GM19238 (cell line): ENCODE results near the gene PSD.
"Not testable (repeated sequence)": the region's sequence is repeated elsewhere in the genome, so short reads cannot be mapped to it uniquely, and the experiment has no call there.

Source experiments
- DNase-seq: peaks from one replicate; pipeline ENCODE4 v3.0.0; 2011; ENCODE audit warnings: low spot score; ENCODE audit not compliant: insufficient read length

The PSD gene

DNA sequence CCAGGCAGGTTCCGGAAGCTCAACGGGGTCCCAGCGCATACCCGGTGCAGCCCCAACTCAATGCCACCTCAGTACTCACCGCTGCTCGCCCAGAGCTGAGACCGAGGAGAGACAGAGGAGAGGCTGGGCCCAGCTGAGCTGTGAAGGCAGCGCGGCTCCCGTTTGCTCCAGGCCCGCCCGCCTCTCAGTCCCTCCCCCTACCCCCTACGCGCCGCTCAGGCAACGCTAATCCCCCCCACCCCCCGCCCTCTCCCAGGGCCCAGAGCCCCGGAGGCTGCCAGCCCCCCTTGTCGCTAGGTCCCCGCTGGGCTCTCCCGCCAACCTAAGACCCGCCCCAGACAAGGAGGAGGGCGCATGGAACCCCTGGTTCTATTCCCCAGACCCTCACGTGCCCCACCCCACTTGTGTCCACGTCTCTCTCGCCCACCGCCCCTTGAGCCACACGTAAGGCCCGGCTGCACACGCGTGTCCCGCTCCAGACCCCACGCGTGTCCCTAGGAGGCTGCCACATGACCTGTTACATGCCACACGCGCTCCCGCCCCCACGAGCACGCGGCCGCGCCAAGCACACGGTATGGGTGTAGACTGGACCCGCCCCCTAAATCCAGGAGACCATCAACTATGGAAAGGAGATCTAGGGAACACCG, at the start of gene PSD:
Gene PSD, minus strand, starts transcription at position 164 of the 647 bp plus-strand sequence. CDS start 1,747 bp downstream, outside the sequence.
- no peak for DNase-seq

DNA sequence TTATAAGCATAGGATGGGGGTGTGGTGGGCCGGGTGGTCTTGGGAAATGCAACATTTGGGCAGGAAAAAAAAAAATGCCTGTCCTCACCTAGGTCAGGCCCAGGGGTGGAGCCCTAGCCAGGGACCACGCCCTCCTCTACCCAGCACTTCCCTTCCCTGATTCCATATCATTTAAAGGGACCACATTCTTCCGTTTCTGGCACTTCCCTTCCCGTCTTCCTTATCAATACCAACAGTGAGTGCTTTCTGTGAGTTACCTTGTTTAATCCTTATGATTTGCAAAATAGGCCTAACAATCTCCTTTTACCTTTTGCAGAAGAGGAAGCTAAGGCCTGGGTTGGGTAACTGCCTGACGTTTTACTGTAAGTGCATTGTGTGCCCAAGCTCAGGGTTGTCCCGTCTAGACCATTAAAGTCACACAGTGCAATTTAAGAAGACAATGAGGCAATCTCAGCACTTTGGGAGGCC, 49.4 kb upstream of the PSD start:
- DNase-seq = no peak

DNA sequence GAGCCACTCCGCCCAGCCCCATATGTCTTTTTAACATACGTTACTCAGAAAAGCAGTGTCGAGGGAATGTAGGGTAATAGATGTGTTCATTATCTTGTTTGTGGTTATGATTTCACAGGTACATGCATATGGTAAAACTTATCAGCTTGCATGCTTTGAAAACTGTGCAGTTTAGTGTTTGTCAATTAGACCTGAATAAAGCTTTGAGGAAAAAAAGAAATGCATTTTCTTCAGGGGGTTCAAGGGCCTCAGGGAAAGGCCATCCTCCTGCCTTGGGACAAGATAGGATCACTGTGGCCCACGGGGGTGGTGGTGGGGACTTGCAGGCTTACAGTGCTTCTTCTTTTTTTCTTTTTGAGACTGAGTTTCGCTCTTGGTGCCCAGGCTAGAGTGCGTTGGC, 48.7 kb upstream of the PSD start:
- DNase-seq = no peak

DNA sequence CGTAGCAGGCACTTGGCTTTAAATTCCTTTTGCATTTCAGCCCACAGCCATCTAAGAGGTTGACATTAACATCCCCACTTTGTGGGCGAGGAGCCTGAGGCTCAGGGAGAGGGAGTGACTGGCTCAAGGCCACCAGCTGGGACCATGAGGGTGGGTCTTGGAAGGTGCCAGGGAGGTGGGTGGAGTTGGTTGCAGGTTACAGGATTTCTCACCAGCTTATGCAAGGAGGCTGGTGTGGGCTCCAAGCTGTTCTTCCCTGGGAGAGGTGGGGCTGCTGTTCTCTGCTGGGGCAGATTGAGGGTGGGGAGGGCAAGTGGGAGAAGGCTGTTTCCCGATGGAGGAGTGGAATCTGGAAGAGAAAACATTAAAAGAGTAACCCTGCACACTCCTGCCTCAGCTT, 46.9 kb upstream of the PSD start:
- DNase-seq = no peak

DNA sequence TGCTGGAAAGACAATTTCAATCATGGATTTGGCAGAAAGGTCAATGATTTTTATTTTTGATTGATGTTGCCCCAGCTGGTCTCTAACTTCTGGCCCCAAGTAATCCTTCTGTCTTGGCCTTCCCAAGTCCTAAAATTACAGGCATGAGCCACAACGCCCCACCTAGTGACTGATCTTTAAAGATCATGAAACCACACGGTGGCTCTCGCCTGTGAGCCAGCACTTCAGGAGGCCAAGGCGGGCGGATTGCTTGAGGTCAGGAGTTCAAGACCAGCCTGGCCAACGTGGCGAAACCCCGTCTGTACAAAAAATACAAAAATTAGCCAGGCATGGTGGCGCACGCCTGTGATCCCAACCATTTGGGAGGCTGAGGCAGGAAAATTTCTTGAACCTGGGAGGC, 45.4 kb upstream of the PSD start:
- no peak for DNase-seq

DNA sequence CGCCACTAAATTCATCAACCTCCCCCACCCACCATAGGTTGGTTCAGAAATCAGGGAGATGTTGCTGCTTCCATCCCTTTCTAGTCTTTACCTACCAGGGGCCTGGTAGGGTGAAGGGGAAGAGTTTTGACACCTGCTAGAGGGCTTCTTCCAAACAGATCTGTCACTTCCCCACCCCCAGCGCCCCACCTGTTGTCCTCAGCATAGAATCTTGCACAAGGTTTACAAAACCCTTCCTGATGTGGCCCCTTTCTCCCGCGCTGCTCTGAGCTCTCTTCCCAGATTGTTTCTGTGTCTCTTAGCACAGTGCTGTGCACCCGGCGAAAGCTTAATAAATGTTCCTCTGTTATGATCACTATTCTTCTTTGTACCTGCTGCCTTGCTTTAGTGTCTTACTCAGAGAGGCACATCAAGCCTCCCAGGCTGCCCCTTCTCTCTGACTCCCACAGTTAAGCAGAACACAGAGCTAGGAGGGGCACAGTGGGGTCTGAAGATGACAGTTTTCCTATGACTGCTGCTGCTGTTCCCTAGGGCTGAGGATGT, 44.0 kb upstream of the PSD start:
- DNase-seq = no peak

DNA sequence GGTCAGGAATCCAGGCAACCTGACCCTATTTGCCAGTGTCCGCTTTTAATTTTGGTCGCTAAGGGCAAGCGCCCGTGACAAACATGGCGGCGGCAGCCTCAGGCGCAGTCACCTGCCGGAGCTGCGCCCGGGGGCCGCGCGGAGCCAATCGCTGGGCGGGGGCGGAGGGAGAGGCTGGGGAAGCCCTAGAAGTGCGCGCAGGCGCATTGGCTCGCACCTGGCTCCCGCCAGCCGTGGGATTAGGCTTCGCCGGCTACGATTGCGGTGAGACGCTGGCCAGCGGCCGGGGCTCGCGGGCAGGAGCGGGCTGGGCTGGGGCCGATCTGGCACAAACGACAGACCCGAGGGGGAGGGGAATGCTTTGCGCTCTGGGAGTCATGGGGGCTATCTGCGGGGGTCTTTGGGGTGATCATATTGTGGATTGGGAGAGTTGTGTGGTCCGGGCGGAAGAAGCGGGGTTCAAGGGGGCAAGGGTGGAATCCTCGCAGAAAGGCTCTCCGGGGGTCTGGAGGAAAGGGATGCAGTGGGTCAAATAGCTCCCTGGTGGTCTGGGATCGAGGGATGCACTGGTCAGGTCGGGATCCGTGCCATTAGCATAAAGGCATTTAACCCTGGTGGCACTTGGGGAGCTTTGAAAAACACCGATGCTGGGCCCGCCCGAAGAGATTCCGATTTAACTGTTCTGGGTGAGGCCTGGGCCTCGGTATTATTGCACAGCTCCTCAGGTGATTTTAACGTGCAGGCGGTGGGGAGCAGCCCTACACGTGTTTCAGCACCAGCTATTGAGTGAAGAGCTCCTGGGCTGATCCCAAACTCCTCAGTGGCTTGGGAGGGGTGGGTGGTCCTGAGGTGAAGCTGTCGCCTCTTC, 42.8 kb upstream of the PSD start:
- peak; percentile 99 for DNase-seq

DNA sequence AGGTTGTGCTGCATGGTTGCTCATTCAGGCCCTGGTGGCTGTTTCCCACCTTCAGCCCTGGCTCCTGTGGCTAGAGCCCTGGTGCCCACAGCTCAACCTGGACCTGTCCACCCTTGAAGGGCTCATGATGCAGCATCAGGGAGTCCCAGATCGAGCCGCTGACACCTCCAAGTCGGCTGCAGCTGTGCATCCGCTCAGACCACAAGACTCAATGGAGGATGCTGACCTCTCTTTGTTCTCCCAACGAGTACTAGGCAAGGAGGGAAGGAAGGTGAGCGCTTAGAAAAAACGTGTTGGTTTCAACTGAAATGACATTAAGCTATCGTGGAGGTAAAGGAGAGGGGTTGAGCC, 42.2 kb upstream of the PSD start:
- DNase-seq = no peak

DNA sequence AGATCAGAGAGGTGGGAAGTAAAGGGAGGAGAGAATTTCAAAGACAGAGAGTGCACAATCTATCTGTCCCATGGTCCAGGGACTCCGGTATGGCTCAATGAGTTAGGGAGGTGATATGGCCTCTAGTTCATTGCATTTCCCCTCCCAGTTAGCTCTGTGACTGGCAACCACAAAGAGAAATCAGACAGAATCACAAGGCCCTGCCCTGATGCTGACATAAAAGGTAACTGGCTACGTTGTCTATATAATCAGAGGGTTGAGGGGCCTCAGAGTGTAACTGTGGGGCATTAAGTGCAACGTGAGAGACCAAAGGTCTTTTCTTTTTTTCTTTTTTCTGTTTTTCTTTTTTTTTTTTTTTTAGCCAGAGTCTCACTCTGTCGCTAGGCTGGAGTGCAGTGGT, 40.1 kb upstream of the PSD start:
- no peak for DNase-seq

DNA sequence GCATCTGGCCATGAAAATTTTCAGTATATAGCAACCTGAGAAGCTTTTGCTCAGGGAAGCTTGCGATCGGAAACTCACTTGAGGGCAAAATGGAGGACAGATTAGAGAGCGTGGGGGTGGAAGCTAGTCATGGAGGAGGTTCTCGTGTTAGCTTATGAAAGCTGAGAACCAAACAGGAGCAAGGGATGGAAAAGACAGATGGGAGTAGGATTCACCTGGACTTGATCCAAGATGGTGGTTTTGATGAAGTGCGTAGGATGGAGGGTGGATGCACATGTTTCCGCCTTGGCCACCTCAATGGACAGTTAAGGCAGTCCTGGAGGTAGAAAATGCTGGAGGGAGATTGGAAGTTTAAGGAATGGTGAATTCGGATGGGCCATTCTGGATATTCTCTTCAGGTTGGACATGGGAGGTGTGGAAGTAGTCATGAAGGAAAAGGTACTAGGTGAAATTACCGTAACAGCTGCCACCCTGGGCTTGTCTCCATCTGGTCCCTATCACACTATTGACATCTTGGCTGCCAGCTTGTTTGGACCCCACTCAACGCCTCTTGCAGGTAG, 39.1 kb upstream of the PSD start:
- DNase-seq = no peak

DNA sequence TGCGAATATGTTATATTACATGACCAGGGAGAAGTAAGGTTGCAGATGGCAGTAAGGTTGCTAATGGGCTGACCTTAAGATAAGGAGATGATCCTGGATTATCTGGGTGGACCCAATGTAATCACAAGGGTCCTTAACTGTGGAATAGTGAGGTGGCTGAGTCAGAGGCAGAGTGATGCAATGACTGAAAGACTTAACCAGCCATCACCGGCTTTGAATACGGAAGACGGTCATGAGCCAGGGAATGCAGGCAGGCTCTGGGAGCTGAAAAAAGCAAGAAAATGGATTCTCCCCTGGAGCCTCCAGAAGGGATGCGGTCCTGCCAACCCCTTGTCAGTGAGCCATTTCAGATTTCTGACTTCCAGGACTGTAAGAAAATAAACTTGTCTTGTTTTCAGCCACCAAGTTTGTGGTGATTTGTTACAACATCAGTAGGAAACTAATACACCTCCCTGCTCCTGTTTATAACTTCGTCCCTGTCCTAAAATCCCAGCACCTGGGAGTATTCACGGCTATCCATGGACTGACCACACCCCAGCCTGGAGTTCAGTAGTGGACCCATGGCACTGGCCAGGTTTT, 37.4 kb upstream of the PSD start:
- DNase-seq = no peak

DNA sequence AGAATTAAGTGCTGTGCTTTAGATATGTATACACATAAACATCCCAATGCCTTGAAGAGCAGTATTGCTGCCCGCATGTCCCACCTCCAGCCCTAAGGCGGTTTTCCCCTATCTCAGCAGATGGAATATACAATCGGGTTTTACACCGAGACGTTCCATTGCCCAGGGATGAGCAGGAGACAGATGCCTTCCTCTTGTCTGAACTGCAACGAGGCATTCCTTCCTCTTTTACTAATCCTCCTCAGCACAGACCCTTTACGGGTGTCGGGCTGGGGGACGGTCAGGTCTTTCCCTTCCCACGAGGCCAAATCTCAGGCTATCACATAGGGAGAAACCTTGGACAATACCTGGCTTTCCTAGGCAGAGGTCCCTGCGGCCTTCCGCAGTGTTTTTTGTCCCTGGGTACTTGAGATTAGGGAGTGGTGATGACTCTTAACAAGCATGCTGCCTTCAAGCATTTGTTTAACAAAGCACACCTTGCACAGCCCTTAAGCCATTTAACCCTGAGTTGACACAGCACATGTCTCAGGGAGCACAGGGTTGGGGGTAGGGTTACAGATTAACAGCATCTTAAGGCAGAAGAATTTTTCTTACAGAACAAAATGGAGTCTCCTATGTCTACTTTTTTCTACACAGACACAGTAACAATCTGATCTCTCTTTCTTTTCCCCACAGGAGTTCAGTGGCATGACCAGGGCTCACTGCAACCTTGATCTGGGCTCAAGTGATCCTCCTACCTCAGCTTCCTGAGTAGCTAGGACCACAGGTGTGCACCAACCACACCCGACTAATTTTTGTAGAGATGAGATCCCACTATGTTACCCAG, 36.3 kb upstream of the PSD start:
- DNase-seq = not testable (repeated sequence)

DNA sequence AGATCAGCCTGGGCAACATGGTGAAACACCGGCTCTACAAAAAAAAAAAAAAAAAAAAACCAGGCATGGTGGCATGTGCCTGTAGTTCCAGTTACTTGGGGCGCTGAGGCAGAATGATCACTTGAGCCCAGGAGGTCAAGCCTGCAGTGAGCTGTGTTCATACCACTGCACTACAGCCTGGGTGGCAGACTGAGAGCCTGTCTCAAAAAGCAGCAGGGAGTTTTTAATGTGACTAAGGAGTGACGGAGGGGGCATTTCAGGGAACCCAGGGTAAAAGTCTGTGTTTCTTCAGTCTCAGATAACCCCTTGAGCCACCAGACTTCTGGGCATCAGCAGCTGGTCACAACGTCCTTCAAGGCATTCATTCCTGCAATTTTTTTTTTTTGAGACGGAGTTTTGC, 34.9 kb upstream of the PSD start:
- DNase-seq = no peak

DNA sequence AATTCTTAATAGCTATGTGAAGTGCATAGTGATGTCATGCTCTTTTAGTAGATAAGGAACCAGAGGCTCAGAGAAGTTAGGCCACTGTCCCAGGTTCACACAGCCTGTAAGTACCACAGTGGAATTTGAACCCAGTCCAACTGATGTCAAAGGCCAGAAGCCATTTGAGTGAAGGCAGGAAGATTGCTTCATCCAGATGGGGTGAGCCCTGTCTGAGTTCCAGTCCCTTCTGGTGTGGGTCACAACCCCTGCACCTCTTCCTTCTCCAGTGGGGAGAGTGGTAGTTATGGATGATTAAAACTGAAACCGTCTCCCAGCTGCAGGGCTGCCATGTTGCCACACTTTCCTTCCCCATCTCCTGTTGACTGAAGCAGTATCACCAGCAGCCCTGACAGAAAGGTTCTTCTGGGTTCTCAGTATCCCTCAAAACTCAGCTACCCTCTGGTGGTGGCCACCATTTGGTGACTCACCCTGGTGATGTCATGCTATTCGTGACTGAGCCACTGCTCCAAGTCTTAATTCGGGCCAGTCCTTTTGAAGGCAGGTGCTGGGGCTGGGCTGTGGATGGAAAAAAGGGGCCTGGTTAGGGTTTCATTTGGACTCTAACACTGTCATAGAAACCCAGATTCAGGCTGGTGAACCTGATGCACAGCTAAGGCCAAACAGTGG, 34.2 kb upstream of the PSD start:
- no peak for DNase-seq

DNA sequence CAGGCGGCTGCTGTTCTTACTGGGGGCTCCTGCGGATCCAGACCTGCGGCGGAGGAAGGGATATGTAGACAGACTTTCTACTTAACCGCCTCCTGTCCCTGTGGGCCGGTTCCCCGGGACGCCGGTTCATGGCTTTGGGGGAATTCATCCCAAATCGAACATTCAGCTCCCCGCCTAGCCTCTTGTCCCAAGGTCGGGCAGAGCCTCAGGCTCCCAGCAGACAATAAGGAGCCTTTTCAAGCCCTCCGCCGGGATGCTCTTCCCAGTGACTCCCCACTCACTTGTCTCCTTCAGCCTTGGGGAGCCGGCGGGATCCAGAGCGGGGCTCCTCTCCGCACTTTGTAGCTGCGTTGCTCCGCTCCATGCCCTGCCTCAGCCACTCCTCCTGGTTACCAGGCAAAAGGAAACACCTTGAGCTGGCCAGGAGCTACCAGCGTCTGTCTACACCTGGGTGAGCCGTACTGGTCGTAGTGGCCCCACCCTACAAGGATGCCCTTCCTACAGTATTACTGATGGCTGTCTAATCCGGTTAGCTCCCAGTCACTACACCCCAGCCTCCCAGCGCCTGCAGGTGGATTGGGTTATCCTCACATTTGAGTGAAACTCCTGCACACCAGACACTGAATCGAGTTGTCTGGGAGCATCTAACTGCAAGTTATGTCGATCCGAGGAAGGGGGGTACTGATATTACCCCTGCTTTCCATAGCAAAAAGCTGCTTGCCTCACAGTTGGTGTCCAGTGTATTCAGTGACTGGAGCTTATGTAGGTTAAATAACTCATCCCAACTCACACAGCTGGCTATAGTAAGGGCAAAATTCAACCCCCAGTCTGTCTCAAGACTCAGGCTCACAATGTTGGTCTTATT, 32.8 kb upstream of the PSD start, which contains the start of gene C10orf95:
Gene C10orf95, minus strand, starts transcription at position 439 of the 865 bp plus-strand sequence. CDS start 450 bp downstream, outside the sequence.
- DNase-seq = no peak

DNA sequence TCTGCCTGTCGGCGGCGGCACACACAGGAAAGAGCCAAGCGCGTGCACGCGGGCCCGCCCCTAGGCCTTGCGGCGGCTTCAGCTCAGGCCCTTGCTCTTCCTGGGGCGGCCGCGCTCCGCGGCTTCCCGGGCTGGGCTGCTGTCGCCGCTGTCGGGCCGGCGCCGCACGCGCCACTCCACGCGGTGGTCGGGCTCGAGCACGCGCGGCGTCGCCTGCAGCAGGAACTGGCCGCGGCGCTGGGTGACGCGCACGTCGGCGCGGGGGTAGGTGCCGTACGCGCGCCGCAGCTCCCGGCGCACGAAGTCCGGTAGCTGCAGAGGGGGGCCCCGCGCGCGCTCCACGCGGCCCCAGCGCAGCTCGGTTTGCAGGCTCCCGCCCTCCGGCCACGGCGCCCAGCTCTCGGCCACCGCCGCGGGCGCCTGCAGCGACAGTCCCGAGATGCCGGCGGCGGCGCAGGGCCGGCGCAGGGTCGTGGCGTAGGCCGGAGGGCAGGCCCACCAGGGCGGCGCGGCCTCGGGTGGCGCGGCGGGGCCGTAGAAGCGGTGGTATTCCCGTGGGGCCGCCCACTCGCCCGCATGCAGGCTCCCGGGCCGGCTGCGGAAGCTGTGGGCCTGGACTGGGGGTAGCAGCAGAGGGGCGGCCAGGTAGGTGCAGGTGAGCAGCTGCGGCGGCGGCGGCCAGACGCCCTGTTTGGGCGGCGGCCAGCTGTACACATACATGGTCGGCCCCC, 32.0 kb upstream of the PSD start:
- peak; percentile 92 for DNase-seq

DNA sequence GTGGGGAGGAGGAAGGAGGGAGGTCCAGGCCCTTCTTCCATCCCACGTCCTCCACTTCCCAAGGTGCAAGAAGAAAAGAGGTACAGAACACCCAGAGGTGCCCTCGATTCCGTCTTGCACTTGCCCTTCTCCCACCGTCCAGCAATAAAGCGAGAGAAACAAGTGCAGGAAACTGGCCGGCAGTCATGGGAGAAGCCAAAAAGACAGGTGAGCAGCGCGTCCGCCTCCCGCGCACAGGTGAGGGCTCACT, 31.5 kb upstream of the PSD start:
- no peak for DNase-seq

DNA sequence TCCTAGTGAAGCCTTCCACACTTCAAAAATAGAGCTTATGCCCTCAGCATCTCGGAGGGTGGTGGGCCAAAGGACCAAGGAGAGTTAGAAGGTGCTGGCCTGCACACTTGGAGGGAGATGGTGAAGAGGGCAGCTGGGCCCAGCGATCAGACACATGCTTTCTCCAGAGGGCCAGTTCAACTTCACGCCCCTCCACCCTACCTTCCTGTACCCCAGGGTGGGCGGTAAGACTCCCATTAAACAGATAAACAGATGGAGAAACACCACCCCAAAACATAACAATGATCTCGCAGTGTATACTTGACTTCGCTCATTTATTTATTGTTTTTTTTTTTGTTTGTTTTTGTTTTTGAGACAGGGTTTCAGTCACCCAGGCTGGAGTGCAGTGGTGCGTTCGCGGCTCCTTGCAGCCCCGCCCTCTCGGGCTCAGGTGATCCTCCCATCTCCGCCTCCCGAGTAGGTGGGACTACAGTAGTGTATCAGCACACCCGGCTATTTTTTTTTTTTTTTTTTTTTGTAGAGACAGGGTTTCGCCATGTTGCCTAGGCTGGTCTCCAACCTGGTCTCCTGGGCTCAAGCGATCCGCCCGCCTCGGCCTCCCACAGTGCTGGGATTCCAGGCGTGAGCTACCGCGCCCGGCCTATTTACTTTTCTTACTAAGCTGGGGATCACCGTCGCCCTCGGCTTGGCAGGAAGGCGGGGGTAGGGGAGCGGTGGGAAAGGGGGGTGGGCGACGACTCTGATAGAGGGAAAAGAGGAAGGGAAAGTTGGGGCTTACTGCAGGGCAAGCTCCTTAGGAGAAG, 30.9 kb upstream of the PSD start:
- no peak for DNase-seq
